K562 (cell line): ENCODE measurements around the gene CACNA1C. TPM values are rescaled to one million over a fixed set of nuclear protein-coding genes. Genes with fewer than 3 reads are reported as not detected.

Source experiments
- ATAC-seq: fragments of 200-7000 bp; cut with Tn5 transposase; 3 replicates; pipeline ENCODE4 v1.9.1; 2020; ENCODE audit warnings: moderate library complexity
- BruUV-seq: library from RNA; stranded (reverse); fragments of 400-500 nt; replicated peaks from 2 replicates; lab custom pipeline; 2021; lab: Mats Ljungman, UMichigan
- CTCF ChIA-PET: fragments of 300-600 bp; formaldehyde crosslinking; extraction: SDS; loops from one replicate; lab custom pipeline; 2021; ENCODE audit warnings: low intra/inter-chr PET ratio; lab: Yijun Ruan, JAX
- POLR2A ChIA-PET: fragments of 300-600, 350-650 bp; sonication (Branson Sonifier 250); formaldehyde crosslinking; extraction: SDS; loops from one replicate; lab custom pipeline; 2021; ENCODE audit warnings: antibody characterized with exemption, inconsistent platforms; lab: Yijun Ruan, JAX
- DNase-seq, 4 experiments: peaks; one replicate each; pipeline versions ENCODE4 v3.0.0 to v3.0.0-alpha.2; 2011 to 2018; ENCODE audit warnings: low spot score in 3 of 4, mixed read lengths in 3 of 4; ENCODE audit errors: extremely low read depth in 1 of 4
- FAIRE-seq: peaks from 2 replicates; lab custom pipeline; 2011; peaks lifted over from hg19 to GRCh38; lab: Jason Lieb, UNC
- H2AFZ ChIP-seq: 2 replicates; pipeline ENCODE4 v1.6.0; 2011; ENCODE audit warnings: low read depth, low read length, control low read depth, inconsistent platforms
- H3K27ac ChIP-seq: fragments of 200-600 bp; 3 replicates; pipeline ENCODE4 v1.8.0; 2011; ENCODE audit warnings: low read depth, mild to moderate bottlenecking, control low read depth, inconsistent platforms, low read length, moderate library complexity, mixed read lengths; ENCODE audit errors: extremely low read depth
- H3K27me3 ChIP-seq, 2 experiments: fragments of 300-600 bp in 1 of 2; 2 replicates in 1 of 2; 3 replicates in 1 of 2; pipeline versions ENCODE4 v1.6.0 to v1.8.0; 2011; ENCODE audit warnings: inconsistent platforms in 2 of 2, low read length in 2 of 2, mild to moderate bottlenecking in 1 of 2, mixed read lengths in 1 of 2, moderate library complexity in 1 of 2; ENCODE audit not compliant: control insufficient read depth in 2 of 2, insufficient read depth in 2 of 2
- H3K36me3 ChIP-seq: fragments of 300-600 bp; 3 replicates; pipeline ENCODE4 v1.8.0; 2011; ENCODE audit warnings: mild to moderate bottlenecking, low read length, inconsistent platforms; ENCODE audit not compliant: control insufficient read depth, insufficient read depth
- H3K4me1 ChIP-seq, 2 experiments: fragments of 200-600 bp in 1 of 2; replicated peaks in 1 of 2; 2 replicates in 1 of 2; 3 replicates in 1 of 2; pipeline versions ENCODE4 v1.5.1 to v1.8.0; 2011; ENCODE audit warnings: inconsistent platforms in 2 of 2, low read length in 2 of 2, mild to moderate bottlenecking in 1 of 2, mixed read lengths in 1 of 2, moderate library complexity in 1 of 2; ENCODE audit not compliant: control insufficient read depth in 2 of 2, insufficient read depth in 2 of 2
- H3K4me2 ChIP-seq: 2 replicates; pipeline ENCODE4 v1.6.1; 2011; ENCODE audit warnings: low read length, control low read depth, inconsistent platforms, mixed read lengths; ENCODE audit not compliant: insufficient read depth
- H3K4me3 ChIP-seq: fragments of 200-600 bp; sonication (generic), shearing (Covaris generic); 2 replicates; pipeline ENCODE4 v1.5.1; 2016; ENCODE audit warnings: control low read depth, inconsistent platforms
- H3K79me2 ChIP-seq: fragments of 200-600 bp; 3 replicates; pipeline ENCODE4 v1.8.0; 2011; ENCODE audit warnings: low read length, inconsistent platforms; ENCODE audit not compliant: control insufficient read depth, insufficient read depth
- H3K9ac ChIP-seq, 2 experiments: 2 replicates each; pipeline versions ENCODE4 v1.6.0 to v1.6.1; 2011; ENCODE audit warnings: low read depth in 2 of 2, low read length in 2 of 2, control low read depth in 1 of 2, inconsistent platforms in 1 of 2, mild to moderate bottlenecking in 1 of 2, mixed read lengths in 1 of 2; ENCODE audit not compliant: insufficient read depth in 1 of 2
- H3K9me1 ChIP-seq: one replicate; pipeline ENCODE4 v1.6.0; 2011; ENCODE audit warnings: inconsistent platforms, mild to moderate bottlenecking, low read length, moderate library complexity; ENCODE audit not compliant: control insufficient read depth, insufficient read depth
- H3K9me3 ChIP-seq: replicated peaks from 2 replicates; pipeline ENCODE4 v1.5.1; 2011; ENCODE audit warnings: low read depth, low read length, inconsistent platforms; ENCODE audit not compliant: control insufficient read depth, insufficient read depth
- H4K20me1 ChIP-seq: replicated peaks from 2 replicates; pipeline ENCODE4 v1.6.1; 2011; ENCODE audit warnings: low read length, inconsistent platforms, mixed read lengths; ENCODE audit not compliant: control insufficient read depth, insufficient read depth
- CHAMP1 ChIP-seq: fragments of 450-650 bp; IDR thresholded peaks from 2 replicates; pipeline ENCODE4 v1.6.1; 2016; ENCODE audit warnings: mild to moderate bottlenecking
- FOXP4 ChIP-seq: sonication (generic); formaldehyde crosslinking; IDR thresholded peaks from 2 replicates; pipeline ENCODE4 v1.8.0; 2022; ENCODE audit warnings: mild to moderate bottlenecking, missing genetic modification reagents, borderline replicate concordance
- JUN ChIP-seq, 2 experiments: sonication (generic) in 1 of 2; formaldehyde crosslinking in 1 of 2; IDR thresholded peaks; 2 replicates each; pipeline versions ENCODE4 v1.6.1 to v1.8.0; 2012 to 2022; ENCODE audit warnings: borderline replicate concordance in 2 of 2, mild to moderate bottlenecking in 2 of 2, improper control_type of control experiment in 1 of 2, low read depth in 1 of 2, low read length in 1 of 2, missing genetic modification reagents in 1 of 2
- ZNF134 ChIP-seq: fragments of 250-450 bp; sonication (Bioruptor Pico); conservative IDR thresholded peaks from 2 replicates; pipeline ENCODE4 v1.4.0; 2020
- ZNF592 ChIP-seq: fragments of 450-650 bp; IDR thresholded peaks from 2 replicates; pipeline ENCODE4 v1.6.1; 2017; ENCODE audit warnings: antibody characterized with exemption, mild to moderate bottlenecking
- WGBS: fragments of 100-300 bp; shearing (Covaris generic); methylation state at CpG from one replicate; pipeline ENCODE4 v1.1.6; 2016; ENCODE audit warnings: low coverage, mixed read lengths; ENCODE audit not compliant: insufficient coverage; ENCODE audit errors: missing lambda C conversion rate; 5-methylcytosine and 5-hydroxymethylcytosine counted together
- in situ Hi-C: fragments of 300-500 bp; cut with MboI; formaldehyde crosslinking; loops from 4 replicates; pipeline ENCODE4 v1.15.0; 2018; ENCODE audit warnings: inconsistent platforms, mixed read lengths
- intact Hi-C: fragments of 100-400 bp; cut with micrococcal nuclease; formaldehyde crosslinking; loops from 2 replicates; pipeline ENCODE4 v1.14.2; 2022
- polyA plus RNA-seq, 8 experiments: library from polyadenylated mRNA; depleted of rRNA in 4 of 8; stranded (reverse) in 5 of 8; unstranded in 3 of 8; fragments of >200 nt; fragmentation: Nextera tagmentation in 2 of 8; fragmentation: Illumina TruSeq in 1 of 8; extraction: Ambion mirVana in 2 of 8; extraction: Trizol in 1 of 8; gene quantifications; 2 replicates each; pipeline versions ENCODE4 v1.2.1 to v1.2.3, GENCODE V29; 2011 to 2014; ENCODE audit warnings: inconsistent platforms in 1 of 8, missing spikeins in 1 of 8
- total RNA-seq, 7 experiments: library from RNA; depleted of rRNA in 6 of 7; stranded (reverse); fragments of >200 nt in 6 of 7; fragmentation: Illumina TruSeq in 2 of 7; extraction: Trizol in 2 of 7; gene quantifications; 2 replicates each; pipeline versions ENCODE4 v1.2.1 to v1.2.3, GENCODE V29; 2011 to 2021; ENCODE audit warnings: low replicate concordance in 1 of 7

CACNA1C gene
- total and polyA plus RNA-seq, 9 of the 15 experiments (the other 6 are each of a cell fraction or from before 2014, with no cell fraction given) = not detected

GRCh38 chr12:2563709-2564108, 510.9 kb downstream of the CACNA1C start:
- DNase-seq = no peak
- TF ChIP-seq CHAMP1 = no peak
- TF ChIP-seq JUN (IDR thresholded peaks at IDR 0.05; ENCODE audit: borderline replicate concordance, low read depth, low read length) = no peak
- TF ChIP-seq JUN (CRISPR knock-in tag; IDR thresholded peaks at IDR 0.05; ENCODE audit: borderline replicate concordance) = no peak
- no peak for TF ChIP-seq ZNF592
- TF ChIP-seq FOXP4 = no peak
- no peak for TF ChIP-seq ZNF134
- no peak overlapping the region for H2AFZ ChIP-seq
- ATAC-seq = no peak
- no peaks in the 10 kb centered on the region for H3K9me3 ChIP-seq
- ChIA-PET CTCF (no interaction called here), POLR2A (no interaction called here)
- peaks cover 2 to 27% of the 10 kb centered on the region in 2 experiments for H3K27me3 ChIP-seq
- no peaks in the 10 kb centered on the region for H3K79me2 ChIP-seq
- H3K4me2 ChIP-seq = no peak overlapping the region
- intact Hi-C loops (no loop called here), in situ Hi-C loops (no loop called here)
- H3K4me3 ChIP-seq = no peak overlapping the region
- FAIRE-seq = no peak
- WGBS = 0% methylated on average over 6 of the region's 6 CpGs
- H3K9ac ChIP-seq = no peak overlapping the region
- H3K27ac ChIP-seq = no peak overlapping the region
- no peaks in the 10 kb centered on the region for H3K36me3 ChIP-seq
- H4K20me1 ChIP-seq = 0 out of 2 replicates have a peak, but pooled peaks cover 3% of the 10 kb centered on the region
- no TSS peak for BruUV-seq
- no peaks in the 10 kb centered on the region for H3K4me1 ChIP-seq
- H3K9me1 ChIP-seq = no peaks in the 10 kb centered on the region
